Activated CD8-positive, alpha-beta memory T cell treated with anti-CD3 and anti-CD28 coated beads, Interleukin-2, amount 50 U/mL, for 24 hours (primary cell): Measurements from ENCODE around the gene CERK.
"Not testable (repeated sequence)": the region's sequence is repeated elsewhere in the genome, so short reads cannot be mapped to it uniquely, and the experiment has no call there.

Experiments used
- DNase-seq: peaks from one replicate; pipeline ENCODE4 v3.0.0-alpha.2; 2020; ENCODE audit errors: extremely low read depth

CERK gene

GRCh38 chr22:46748908-46749675 is 11.0 kb upstream of the CERK start:
- DNase-seq: no peak

GRCh38 chr22:46748206-46748907 is 10.3 kb upstream of the CERK start:
- DNase-seq: no peak

GRCh38 chr22:46747646-46748045 is 9.6 kb upstream of the CERK start:
- no peak for DNase-seq

GRCh38 chr22:46746620-46747019 is 8.6 kb upstream of the CERK start:
- DNase-seq: no peak

DNA sequence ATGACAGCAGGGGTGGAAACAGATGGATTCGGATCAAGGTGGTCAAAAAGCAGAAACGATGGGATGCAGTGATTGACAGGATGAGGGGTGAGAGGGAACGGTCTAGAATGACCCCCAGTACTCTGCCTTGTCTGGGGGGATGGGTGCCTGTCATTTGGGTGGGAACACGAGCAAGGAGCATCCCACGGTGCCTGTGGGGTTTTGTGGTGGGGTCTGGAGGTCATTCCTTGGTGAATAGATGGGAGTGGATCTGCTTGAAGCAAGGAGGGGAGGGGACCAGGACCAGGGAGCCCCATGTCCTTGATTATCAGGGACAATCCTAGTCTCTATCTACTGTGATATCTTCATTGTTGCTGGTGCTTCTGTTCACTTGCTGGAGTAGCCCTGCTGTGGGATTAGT is 8.1 kb upstream of the CERK start:
- DNase-seq: no peak

GRCh38 chr22:46744581-46744980 is 6.5 kb upstream of the CERK start:
- DNase-seq: no peak

DNA sequence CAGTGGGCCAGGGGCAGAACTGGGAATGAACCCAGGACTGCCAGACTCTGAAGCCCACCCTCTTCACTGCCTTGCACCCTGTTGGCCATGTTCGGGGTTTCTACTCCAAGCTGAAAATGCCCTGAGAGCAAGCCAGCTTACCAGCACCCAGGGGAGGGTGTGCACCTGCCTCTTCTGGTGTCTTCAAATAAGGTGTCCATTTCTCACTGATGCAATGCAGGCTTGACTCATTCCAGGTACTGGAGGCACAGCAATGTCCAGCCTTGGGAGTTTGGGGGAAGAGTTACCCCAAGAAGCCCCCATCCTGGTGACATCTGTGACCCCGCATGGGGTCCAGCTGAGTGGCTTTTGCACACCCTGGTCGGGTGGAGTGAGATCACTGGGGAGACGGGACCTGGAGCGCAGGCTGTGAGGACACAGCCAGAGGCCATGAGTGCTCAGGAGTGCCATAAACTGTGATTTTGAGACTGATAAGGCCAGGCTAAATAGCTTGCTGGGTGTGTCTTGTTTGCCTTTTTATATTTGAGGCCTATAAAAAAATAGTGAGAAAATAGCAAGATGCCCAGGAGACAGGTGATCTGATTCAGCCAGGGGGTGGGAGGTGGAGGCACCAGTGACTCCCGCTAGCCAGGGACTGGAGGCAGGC is 4.6 kb upstream of the CERK start:
- no peak for DNase-seq

DNA sequence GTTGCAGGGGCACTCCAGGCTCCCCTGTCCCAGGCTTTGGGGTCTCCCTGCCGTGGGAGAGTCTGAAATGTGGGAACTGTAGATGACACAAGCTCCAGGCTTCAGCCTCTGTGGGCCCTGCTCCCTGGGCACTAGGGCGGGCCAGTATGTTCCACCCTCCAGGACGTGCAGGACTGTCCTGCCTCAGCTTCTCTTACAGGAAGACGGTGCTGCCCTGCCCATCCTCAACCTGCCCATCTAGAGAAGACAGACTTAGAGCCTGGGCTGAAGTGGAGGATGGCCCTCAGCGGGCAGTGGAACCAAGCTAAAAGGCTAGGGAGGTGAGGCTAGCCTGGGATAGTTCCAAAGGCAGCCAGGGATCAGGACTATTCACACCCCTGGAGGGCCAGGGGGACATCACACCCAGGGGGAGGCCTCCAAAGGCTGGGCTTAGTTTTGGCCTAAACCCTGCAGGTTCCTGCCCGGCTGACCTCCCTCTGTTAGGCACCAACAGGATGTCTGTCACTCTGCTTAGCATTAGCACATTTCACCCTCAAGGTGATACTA is 4.0 kb upstream of the CERK start:
- DNase-seq: no peak

- DNase-seq: no peak
These were observed 3.1 kb upstream of the CERK start for GRCh38 chr22:46740910-46741780.

- no peak for DNase-seq
These were observed 1.2 kb upstream of the CERK start for GRCh38 chr22:46739094-46739870.

- DNase-seq: no peak
These were observed 618 bp upstream of the CERK start for GRCh38 chr22:46738647-46739093.

- DNase-seq: no peak
These were observed 712 bp downstream of the CERK start for GRCh38 chr22:46737105-46737975.

- DNase-seq: no peak
These were observed 1.3 kb downstream of the CERK start for GRCh38 chr22:46736705-46737104.

- DNase-seq: no peak
These were observed 2.1 kb downstream of the CERK start for GRCh38 chr22:46735747-46736608.

- no peak for DNase-seq
These were observed 3.1 kb downstream of the CERK start for GRCh38 chr22:46734830-46735453.

DNA sequence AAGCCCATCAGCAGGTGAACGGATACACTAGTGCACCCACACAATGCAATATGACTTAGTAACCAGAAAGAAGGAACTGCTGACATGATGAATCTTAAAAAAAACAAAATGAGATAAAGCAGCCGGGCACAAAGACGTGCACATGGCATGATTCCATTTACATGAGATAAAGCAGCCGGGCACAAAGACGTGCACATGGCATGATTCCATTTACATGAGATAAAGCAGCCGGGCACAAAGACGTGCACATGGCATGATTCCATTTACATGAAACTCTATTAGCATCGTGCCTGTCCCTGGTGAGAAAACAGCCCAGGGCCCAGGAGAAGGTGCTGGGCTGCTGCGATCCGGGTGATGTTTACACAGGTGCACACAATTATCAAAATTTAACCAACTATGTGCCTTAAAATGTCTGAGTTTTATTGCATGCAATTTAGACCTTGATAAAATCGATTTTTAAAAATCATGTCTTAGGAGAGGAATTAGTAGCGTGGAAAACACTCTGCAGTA is 3.8 kb downstream of the CERK start:
- DNase-seq: not testable (repeated sequence)

- DNase-seq: no peak
These were observed 5.5 kb downstream of the CERK start for GRCh38 chr22:46732513-46732912.

DNA sequence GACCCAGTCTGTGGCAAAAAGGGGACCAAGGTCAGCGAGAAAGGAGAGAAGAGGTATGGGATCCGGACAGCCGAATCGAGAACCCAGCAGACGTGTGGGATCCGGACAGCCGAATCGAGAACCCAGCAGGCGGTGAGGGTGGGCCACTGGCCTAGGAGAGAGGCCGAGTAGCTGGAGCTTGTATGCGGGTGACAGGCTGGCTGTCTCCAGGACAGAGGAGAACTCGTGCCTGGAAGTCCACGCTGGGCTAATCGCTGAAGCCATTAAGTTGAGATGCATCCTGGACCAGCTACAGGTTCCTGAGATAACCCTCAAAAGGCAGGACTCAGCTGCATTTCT is 6.0 kb downstream of the CERK start:
- DNase-seq: no peak
